NCI-H524 (cell line): ENCODE measurements around the gene AHCYL2.
"Not testable (repeated sequence)": the region's sequence is repeated elsewhere in the genome, so short reads cannot be mapped to it uniquely, and the experiment has no call there.

Experiments
- DNase-seq, 2 experiments: peaks; one replicate each; lab custom pipeline; 2025; lab: John Stamatoyannopoulos, UW

AHCYL2 gene

GRCh38 chr7:129209067-129209926 is 15.5 kb upstream of the AHCYL2 start:
- no peak for DNase-seq

- peak; percentile 23 to 58 for DNase-seq
Measured at GRCh38 chr7:129210256-129210988, 14.4 kb upstream of the AHCYL2 start.

- DNase-seq = no peak
Measured at GRCh38 chr7:129210989-129211312, 13.9 kb upstream of the AHCYL2 start.

GRCh38 chr7:129212126-129212525 is 12.7 kb upstream of the AHCYL2 start:
- DNase-seq = no peak

GRCh38 chr7:129212596-129212995 is 12.2 kb upstream of the AHCYL2 start:
- DNase-seq = no peak

DNA sequence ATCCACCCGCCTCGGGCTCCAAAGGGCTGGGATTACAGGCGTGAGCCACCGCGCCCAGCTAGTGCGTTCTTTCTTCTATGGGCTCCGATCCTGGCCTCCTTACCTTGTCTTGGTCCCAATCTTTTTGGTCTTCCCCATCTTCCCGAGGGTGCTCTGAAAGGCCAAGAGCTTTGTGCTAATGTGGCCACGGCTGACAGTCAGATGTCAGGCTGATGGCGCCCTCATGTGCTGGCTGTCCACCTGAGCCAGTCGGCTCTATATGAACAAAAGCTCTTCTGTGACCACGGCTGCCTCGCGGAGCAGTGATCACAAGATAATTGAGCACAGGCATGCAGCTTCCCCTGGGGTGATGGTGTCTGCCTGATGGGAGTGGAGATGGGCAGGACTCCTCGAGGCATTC is 11.0 kb upstream of the AHCYL2 start:
- peak; percentile 16 to 55 for DNase-seq

- not testable (repeated sequence) for DNase-seq
Measured at GRCh38 chr7:129215691-129216090, 9.1 kb upstream of the AHCYL2 start.

- DNase-seq = not testable (repeated sequence)
Measured at GRCh38 chr7:129216101-129216715, 8.6 kb upstream of the AHCYL2 start.

- not testable (repeated sequence) for DNase-seq
Measured at GRCh38 chr7:129216821-129217416, 7.9 kb upstream of the AHCYL2 start.

DNA sequence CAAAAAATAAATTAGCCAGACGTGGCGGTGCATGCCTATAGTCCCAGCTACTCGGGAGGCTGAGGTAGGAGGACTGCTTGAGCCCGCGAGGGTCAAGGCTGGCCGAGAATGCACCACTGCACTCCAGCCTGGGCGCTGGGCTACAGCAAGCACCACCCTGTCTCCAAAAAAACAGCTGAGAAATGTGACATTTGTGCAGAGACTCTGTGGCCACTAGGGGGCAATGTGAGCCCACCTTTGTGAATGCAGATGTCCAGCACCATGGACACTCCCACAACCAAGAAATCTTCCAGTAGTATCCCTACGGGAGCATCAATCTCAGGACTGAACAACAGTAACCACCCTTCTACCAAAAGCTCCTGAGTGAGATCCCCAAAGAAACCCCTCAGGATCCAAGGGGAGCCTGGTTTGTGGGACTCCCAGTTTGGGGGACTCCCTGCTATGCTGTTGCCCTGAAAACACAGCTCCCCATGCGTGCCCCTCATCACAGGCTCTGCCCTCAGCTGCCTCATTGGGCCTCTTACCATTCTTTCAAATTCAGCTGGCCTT is 6.2 kb upstream of the AHCYL2 start:
- peak; percentile 65 to 88 for DNase-seq

DNA sequence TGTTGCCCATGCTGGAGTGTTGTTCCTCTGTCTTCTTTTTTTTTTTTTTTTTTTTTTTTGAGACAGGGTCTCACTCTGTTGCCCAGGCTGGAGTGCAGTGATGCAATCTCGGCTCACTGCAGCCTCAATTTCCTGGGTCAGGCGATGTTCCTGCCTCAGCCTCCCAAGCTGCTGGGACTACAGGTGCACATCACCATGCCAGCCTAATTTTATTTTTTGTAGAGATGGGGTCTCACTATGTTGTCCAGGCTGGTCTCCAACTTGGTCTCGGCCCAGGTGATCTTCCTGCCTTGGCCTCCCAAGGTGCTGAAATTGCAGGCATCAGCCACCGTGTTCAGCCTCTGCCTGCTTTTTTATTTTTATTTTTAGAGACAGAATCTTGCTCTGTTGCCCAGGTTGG is 5.7 kb upstream of the AHCYL2 start:
- DNase-seq = not testable (repeated sequence)

DNA sequence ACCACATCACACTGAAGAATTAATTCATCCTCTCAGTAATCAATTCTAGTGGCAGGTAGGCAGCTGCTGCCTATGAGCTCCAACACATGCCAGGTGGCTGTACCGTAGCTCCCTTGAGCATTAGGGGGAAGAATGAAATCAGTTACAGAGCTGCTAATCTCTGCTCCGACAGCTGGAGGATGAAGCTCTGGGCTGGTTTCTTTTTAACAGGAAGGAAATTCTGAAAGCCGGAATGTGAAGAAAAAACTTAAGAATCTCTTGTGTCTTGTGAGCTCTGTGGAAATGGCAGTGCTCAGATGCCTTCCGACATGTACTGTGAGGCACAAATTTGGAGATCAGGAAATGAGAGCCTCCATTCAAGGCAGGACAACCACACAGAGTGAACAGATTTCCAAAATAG is 2.8 kb upstream of the AHCYL2 start:
- peak; percentile 74 to 95 for DNase-seq

DNA sequence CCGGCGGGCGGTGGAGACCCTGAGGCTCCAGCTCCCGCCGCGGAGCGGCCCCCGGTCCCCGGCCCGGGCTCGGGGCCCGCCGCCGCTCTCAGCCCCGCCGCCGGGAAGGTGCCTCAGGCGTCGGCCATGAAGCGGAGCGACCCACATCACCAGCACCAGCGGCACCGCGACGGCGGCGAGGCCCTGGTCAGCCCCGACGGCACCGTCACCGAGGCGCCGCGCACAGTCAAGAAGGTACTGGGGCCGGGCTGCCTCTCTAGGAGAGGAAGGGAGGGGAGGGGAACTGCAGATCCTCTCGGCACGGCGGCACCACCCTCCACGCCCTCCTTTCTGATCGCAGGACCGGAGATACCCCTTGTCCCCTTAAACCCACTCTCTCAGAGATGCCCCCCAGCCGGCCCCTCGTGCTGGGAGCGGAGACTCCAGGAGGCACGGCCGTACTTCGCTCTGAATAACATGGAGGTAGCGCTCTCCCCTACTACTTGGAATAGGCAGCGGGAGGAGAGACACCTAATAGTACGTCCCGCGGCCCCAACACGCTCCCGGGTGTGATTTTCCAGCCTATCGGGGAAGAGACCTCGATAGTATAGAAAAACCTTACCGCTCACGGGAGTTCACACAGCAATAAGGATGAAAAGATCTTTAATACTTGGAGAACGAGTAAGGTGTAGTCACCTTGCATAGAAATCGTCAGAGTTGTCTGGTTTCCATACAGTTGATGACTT is 538 bp downstream of the AHCYL2 start:
- DNase-seq = peak; percentile 29 to 51

DNA sequence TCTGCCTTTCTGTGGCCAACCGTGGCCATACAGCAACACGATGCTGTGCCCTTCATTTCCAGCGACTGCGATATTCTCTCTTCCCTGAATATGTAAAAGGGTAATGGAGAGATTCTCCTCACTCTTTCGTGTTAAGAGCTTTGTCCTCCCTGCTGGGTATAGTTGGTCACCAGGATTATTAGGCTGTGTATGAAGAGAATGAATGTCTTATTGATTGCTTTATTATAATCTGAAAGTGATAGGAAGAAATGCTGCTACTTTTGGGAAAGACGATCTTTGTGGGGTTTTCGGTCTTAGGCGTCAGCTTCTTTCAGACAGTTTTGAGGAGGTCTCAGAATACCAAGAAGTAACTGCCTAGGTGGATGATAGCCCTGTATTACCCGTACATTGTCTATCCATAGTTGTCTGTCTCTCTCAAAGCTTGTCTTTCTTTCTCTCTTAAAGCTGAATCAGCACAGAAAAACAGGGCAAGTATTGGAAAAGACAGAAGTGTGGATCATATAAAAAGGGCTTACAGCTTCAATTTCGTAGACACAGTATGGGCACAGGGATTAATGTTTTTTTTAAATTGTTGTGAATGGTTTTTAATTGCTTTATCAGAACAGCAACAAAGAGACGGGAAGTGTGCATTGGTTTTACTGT is 1.2 kb downstream of the AHCYL2 start:
- DNase-seq = peak in 1 of 2 experiments; percentile 48

GRCh38 chr7:129227646-129228578 is 3.1 kb downstream of the AHCYL2 start:
- peak; percentile 28 to 59 for DNase-seq

GRCh38 chr7:129228633-129229032 is 3.8 kb downstream of the AHCYL2 start:
- no peak for DNase-seq

- no peak for DNase-seq
Measured at GRCh38 chr7:129231666-129232065, 6.8 kb downstream of the AHCYL2 start.

GRCh38 chr7:129238546-129238945 is 13.7 kb downstream of the AHCYL2 start:
- no peak for DNase-seq

- no peak for DNase-seq
Measured at GRCh38 chr7:129240119-129240820, 15.4 kb downstream of the AHCYL2 start.
